Measurements from ENCODE around the gene LYPLA2.
A peak's percentile ranks its signal among the peaks of the same experiment; 100 is the strongest.

The LYPLA2 gene

DNA sequence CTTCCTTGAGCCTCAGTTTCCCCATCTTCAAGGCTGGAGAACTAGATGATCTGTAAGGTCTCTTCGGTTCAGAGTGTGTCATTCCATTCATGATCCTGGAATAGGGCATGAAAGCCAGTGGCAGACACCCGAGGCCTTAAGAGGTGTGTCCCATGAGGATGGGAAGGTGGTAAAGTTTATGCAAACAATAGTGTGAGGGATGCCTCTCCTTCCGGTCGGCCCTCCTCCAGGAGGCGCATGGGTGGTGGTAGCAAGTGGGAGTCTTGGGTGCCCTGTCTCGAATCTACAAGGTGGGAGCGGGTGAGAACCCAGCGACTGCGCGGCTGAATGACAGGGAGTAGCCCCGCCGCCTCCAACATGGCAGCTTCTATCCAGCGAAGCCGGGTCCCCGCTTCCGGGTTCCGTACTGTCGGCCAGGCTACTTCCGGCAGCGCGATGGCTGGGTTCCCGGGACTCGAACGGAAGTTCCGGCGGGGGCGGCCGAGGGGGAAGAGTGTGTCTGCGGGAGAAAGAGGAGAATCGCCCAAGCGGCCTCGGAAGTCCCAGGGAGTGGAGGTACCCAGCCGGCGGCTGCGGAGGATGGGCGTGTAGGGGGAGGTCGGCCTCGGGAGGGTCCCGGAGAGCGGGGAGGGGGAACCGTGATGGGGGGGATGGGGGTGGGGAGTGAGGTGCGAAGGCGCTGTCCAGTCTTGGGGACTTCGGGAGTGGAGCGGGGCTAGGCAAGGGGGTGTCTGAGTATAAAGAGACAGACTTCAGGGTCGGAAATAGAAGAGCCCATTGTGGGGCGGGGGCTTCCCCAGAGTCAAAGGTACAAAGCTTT lies at the start of gene LYPLA2:
Gene LYPLA2 (plus strand): TSS at position 450 of the 820 bp plus-strand sequence. CDS start 1,538 bp downstream, outside the sequence.
- DNase-seq, result no peak

GRCh38 chr1:23741609-23742008 lies 49.3 kb upstream of the LYPLA2 start:
- no peak for DNase-seq

GRCh38 chr1:23742670-23743286 lies 48.2 kb upstream of the LYPLA2 start:
- no peak for DNase-seq

- DNase-seq, result no peak
Observed at GRCh38 chr1:23743287-23744152, 47.4 kb upstream of the LYPLA2 start, which contains the start of gene ELOA. TSS of gene ELOA (plus strand) at chr1:23743471. CDS start at chr1:23743504, 33 bp downstream.

GRCh38 chr1:23745515-23745914 lies 45.4 kb upstream of the LYPLA2 start:
- no peak for DNase-seq

GRCh38 chr1:23748016-23748415 lies 42.9 kb upstream of the LYPLA2 start:
- no peak for DNase-seq

DNA sequence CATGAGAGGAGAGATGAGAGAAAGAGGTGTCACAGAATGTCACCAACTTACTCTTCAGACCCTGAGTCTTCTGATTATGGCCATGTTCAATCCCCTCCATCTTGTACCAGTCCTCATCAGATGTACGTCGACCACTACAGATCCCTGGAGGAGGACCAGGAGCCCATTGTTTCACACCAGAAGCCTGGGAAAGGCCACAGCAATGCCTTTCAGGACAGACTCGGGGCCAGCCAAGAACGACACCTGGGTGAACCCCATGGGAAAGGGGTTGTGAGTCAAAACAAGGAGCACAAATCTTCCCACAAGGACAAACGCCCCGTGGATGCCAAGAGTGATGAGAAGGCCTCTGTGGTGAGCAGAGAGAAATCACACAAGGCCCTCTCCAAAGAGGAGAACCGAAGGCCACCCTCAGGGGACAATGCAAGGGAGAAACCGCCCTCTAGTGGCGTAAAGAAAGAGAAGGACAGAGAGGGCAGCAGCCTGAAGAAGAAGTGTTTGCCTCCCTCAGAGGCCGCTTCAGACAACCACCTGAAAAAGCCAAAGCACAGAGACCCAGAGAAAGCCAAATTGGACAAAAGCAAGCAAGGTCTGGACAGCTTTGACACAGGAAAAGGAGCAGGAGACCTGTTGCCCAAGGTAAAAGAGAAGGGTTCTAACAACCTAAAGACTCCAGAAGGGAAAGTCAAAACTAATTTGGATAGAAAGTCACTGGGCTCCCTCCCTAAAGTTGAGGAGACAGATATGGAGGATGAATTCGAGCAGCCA lies 39.7 kb upstream of the LYPLA2 start:
- no peak for DNase-seq

DNA sequence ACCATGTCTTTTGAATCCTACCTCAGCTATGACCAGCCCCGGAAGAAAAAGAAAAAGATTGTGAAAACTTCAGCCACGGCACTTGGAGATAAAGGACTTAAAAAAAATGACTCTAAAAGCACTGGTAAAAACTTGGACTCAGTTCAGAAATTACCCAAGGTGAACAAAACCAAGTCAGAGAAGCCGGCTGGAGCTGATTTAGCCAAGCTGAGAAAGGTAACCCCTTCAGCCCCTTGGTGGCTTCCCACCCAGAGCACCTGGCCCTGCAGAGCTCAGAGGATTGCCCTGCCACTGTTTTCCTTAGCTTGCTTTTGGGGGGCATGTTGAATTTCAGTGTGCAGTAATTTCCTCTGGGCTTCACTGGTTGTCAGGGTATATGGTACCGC lies 39.1 kb upstream of the LYPLA2 start:
- DNase-seq, result no peak

DNA sequence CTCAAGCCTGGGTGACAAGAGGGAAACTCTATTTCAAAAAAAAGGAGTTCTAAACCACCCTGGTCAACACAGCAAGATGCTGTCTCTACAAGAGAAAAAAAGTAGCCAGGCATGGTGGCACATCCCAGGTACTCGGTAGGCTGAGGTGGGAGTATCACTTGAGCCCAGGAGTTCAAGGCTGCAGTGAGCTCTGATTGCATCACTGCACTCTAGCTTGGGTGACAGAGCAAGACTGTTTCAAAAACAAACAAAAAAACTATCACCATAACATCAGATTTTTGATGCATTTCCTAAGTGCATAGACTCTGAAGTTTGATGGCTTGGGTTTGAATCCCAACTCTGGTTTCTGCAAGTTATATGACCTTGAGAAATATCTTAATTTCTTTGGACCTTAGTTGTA lies 38.0 kb upstream of the LYPLA2 start:
- DNase-seq, result no peak

DNA sequence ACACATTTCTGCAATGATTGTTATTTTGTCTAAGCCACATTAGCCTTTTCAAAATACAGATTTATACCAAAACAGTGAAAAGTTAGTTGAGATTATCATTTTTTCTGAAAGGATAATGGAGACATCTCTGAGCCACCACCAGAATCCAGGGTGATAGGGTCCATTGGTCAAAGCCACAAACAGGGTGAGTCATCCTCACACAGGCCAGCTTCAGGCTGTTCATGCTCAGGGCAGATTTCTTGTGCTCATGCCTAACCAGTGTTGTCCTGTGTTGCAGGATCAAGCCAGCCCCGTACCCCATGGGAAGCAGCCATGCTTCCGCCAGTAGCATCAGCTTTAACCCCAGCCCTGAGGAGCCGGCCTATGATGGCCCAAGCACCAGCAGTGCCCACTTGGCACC lies 34.3 kb upstream of the LYPLA2 start:
- DNase-seq, result no peak

DNA sequence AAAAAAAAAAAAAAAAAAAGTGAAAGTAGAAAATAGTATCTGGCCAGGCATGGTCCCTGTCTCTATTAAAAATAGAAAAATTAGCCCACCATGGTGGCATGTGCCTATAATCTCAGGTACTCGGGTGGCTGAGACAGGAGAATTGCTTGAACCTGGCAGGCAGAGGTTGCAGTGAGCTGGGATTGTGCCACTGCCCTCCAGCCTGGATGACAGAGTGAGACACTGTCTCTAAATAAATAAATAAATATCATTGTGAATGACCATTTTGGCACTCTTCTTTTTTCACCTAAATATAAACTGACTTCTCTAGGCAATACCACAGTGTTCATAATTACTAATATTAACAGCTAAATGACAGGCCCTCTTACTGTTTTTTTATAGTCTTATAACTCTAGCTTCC lies 33.1 kb upstream of the LYPLA2 start:
- no peak for DNase-seq

DNA sequence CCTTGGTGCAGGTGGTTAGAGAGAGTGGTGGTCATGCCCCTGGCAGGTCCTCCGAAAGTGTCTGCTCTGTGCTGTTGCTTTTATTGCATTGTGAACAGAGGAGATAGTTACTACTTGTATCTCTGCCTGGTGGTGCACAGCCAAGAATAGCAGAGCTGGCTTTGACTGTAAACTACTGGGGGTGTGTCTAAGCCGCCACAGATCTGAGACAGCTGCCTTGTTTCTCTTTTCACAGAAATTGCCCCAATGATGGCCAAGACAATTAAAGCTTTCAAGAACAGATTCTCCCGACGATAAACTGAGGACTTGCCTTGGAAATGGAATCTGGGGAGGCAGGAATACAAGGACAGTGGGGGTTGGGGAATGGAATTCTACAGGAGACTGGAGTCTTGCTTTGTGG lies 31.7 kb upstream of the LYPLA2 start:
- DNase-seq, result no peak

DNA sequence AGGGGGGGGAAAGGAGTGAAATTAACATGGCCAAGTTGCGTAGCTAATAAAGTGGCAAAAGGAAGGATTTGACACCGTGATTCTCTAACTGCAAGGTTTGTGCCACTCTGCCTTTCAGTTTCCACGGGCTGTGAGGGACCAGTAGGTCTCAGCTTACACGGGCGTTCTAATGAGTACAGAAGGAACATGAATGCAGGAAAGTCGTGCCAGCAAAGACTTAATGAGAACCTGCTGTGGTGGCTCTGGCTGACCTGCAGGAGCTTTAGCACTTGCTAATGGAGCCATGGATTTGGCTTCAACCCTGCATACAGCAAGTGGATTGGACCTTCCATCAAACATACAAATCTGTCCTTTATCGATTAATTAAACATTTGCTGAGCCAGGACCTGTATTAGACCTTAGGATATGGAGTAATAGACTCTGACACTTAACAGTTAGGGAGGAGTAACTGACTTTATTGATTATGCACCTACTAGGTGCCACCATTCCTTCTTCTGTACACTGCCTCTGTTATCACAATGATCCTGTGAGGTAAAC lies 27.8 kb upstream of the LYPLA2 start:
- DNase-seq, result no peak

- no peak for DNase-seq
Observed at GRCh38 chr1:23768733-23769132, 22.2 kb upstream of the LYPLA2 start.

DNA sequence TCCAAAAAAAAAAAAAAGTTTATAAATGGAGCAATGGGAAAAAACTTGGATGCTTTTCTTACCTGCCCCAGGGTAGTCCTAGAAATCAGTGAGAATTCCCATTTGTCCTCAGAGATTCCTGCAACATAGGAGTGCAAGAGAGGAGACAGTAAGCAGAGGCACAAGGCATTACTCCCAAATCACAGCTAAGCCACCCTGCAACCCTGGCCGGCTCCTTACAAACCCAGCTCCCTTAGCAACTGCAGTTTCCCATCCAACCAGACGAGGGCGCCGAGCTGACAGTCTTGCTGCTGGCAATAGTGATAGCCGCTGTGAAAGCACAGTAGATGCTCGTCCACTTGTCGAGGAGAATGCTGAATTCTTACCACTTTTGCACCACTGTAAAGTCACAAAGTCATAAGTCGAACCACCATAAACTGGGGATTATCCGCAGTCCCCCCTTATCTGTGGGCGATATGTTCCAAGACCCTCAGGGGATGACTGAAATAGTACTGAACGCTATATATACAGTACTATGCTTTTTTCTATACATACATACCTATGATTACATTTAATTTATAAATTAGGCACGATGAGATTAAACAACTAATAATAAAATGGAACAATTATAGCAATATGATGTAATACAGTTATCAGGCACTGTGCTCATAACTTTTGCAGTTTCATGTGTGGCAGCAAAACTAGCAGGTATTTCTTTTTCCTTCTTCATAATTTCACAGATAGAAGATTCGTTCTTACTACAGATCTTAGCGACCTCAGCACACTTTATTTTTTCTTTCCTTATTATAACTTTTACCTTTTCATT lies 18.7 kb upstream of the LYPLA2 start:
- DNase-seq, result no peak

- no peak for DNase-seq
Observed at GRCh38 chr1:23772854-23773242, 18.1 kb upstream of the LYPLA2 start.

DNA sequence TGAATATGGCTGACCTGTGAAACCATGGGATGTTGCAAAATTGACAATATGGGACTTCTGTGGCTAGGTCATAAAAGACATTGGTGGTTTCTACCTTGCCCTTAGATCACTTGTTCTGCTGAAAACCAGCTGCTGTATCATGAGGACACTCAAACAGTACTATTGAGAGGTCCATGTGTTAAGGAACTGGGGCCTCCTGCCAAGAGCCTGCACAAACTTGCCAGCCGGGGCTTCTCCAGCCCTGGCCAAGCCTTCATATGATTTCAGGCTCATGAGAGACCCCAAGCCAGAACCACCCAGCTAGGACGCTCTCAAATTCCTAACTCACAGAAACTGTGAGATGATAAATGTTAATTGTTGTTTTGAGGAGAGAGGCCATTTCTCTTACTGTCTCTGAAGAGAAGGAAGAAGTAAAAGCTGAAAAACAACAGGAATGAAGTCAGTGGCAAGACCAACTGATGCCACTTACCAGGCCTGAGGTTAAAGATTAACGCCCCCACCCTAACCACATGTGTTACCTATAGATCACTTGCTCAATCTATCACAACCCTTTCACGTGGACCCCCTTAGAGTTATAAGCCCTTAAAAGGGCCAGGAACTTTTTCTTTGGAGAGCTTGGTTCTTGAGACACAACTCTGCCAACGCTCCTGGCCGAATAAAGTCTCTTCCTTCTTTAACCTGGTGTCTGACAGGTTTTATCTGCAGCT lies 16.6 kb upstream of the LYPLA2 start:
- DNase-seq, result no peak

DNA sequence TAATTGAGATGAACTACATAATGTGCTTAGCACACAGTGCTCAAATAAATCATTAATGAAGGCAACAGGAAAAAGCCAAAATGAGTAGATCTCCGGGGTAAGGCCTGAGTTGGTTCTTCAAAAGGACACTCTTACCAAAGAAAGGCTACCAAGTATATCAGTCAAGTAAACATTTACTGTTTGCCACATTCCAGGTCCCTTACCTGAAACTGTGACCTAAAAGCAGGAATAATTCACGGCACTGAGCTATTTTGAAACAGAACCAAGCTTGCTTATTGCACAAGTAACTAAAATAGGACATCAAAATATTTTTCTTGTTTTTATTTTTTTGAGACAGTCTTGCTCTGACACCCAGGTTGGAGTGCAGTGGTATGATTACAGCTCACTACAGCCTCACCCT lies 14.7 kb upstream of the LYPLA2 start:
- no peak for DNase-seq

- DNase-seq, result peak; percentile 63
Observed at GRCh38 chr1:23777979-23778814, 12.7 kb upstream of the LYPLA2 start, which contains the start of gene PITHD1. TSS of gene PITHD1 (plus strand) at chr1:23778418. CDS start at chr1:23778516, 98 bp downstream.
